ENCODE data around the gene STMN3. TPM values are rescaled to one million over a fixed set of nuclear protein-coding genes. Genes with fewer than 3 reads are reported as not detected.
A peak's percentile ranks its signal among the peaks of the same experiment; 100 is the strongest.
"Not testable (repeated sequence)": the region's sequence is repeated elsewhere in the genome, so short reads cannot be mapped to it uniquely, and the experiment has no call there.

The STMN3 gene
- total and polyA plus RNA-seq, 2 donors from 2014 or later: 20.6 to 84.9 TPM

DNA sequence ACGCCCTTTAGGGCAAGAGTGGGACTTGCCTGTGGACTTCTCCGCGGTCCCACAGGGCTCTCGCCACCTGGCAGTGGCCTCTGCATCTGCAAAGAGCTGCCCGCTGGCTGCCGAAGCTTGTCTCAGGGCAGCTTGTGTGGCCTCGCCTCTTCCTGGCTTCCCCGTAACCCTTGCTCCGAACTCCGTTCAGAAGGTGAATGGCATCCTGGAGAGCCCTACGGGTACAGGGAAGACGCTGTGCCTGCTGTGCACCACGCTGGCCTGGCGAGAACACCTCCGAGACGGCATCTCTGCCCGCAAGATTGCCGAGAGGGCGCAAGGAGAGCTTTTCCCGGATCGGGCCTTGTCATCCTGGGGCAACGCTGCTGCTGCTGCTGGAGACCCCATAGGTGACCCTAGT is 7.9 kb upstream of the STMN3 start:
- intact Hi-C loops (cut with DNase I): no loop called here
- H3K9me3 ChIP-seq (ENCODE audit: control insufficient read depth in 2 of 3, insufficient read depth in 1 of 3, low read length in 3 of 3): no peaks in the 10 kb centered on the region
- H3K27ac ChIP-seq (ENCODE audit: low read depth in 2 of 2, low read length in 2 of 2): no peak overlapping the region
- no peak overlapping the region for H3K9ac ChIP-seq (ENCODE audit: low read length in 3 of 3)
- FAIRE-seq (no peak), DNase-seq (no peak)
- TF ChIP-seq, protein P1, sequence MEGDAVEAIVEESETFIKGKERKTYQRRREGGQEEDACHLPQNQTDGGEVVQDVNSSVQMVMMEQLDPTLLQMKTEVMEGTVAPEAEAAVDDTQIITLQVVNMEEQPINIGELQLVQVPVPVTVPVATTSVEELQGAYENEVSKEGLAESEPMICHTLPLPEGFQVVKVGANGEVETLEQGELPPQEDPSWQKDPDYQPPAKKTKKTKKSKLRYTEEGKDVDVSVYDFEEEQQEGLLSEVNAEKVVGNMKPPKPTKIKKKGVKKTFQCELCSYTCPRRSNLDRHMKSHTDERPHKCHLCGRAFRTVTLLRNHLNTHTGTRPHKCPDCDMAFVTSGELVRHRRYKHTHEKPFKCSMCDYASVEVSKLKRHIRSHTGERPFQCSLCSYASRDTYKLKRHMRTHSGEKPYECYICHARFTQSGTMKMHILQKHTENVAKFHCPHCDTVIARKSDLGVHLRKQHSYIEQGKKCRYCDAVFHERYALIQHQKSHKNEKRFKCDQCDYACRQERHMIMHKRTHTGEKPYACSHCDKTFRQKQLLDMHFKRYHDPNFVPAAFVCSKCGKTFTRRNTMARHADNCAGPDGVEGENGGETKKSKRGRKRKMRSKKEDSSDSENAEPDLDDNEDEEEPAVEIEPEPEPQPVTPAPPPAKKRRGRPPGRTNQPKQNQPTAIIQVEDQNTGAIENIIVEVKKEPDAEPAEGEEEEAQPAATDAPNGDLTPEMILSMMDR (IDR thresholded peaks at IDR 0.05; ENCODE audit: borderline replicate concordance, extremely low read depth, insufficient read depth): no peak
- peaks cover 0 to 14% (median 0%) of the 10 kb centered on the region in 3 donors for H3K4me1 ChIP-seq (ENCODE audit: control insufficient read depth in 2 of 3, insufficient read depth in 2 of 3, low read depth in 1 of 3, low read length in 3 of 3)
- H3K36me3 ChIP-seq (ENCODE audit: control insufficient read depth in 2 of 3, insufficient read depth in 3 of 3, low read length in 3 of 3): peaks cover 0 to 11% (median 6%) of the 10 kb centered on the region in 3 donors
- H3K4me3 ChIP-seq (ENCODE audit: low read length in 3 of 3): no peak overlapping the region
- H3K27me3 ChIP-seq (ENCODE audit: control insufficient read depth, insufficient read depth, low read length): no peaks in the 10 kb centered on the region

GRCh38 chr20:63660622-63661021 is 7.4 kb upstream of the STMN3 start:
- peaks cover 0 to 14% (median 0%) of the 10 kb centered on the region in 3 donors for H3K4me1 ChIP-seq (ENCODE audit: control insufficient read depth in 2 of 3, insufficient read depth in 2 of 3, low read depth in 1 of 3, low read length in 3 of 3)
- no peak overlapping the region for H3K27ac ChIP-seq (ENCODE audit: low read depth in 2 of 2, low read length in 2 of 2)
- H3K4me3 ChIP-seq (ENCODE audit: low read length in 3 of 3): no peak overlapping the region
- DNase-seq (no peak), FAIRE-seq (no peak)
- H3K9me3 ChIP-seq (ENCODE audit: control insufficient read depth in 2 of 3, insufficient read depth in 1 of 3, low read length in 3 of 3): no peaks in the 10 kb centered on the region
- H3K9ac ChIP-seq (ENCODE audit: low read length in 3 of 3): no peak overlapping the region
- no peaks in the 10 kb centered on the region for H3K27me3 ChIP-seq (ENCODE audit: control insufficient read depth, insufficient read depth, low read length)
- H3K36me3 ChIP-seq (ENCODE audit: control insufficient read depth in 2 of 3, insufficient read depth in 3 of 3, low read length in 3 of 3): peaks cover 0 to 11% (median 4%) of the 10 kb centered on the region in 3 donors
- TF ChIP-seq, protein P1 (IDR thresholded peaks at IDR 0.05; ENCODE audit: borderline replicate concordance, extremely low read depth, insufficient read depth): no peak
- intact Hi-C loops (cut with DNase I): no loop called here

DNA sequence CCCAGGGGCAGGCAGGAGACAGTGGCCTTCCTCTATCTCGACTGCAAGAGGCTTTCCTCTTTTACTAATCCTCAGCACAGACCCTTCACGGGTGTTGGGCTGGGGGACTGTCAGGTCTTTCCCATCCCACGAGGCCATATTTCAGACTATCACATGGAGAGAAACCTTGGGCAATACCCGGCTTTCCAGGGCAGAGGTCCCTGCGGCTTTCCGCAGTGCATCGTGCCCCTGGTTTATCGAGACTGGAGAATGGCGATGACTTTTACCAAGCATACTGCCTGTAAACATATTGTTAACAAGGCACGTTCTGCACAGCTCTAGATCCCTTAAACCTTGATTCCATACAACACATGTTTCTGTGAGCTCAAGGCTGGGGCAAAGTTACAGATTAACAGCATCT is 7.0 kb upstream of the STMN3 start:
- H3K27ac ChIP-seq (ENCODE audit: low read depth in 2 of 2, low read length in 2 of 2); FAIRE-seq; H3K4me3 ChIP-seq (ENCODE audit: low read length in 3 of 3); DNase-seq; H3K9me3 ChIP-seq (ENCODE audit: control insufficient read depth in 2 of 3, insufficient read depth in 1 of 3, low read length in 3 of 3); intact Hi-C loops (cut with DNase I); H3K9ac ChIP-seq (ENCODE audit: low read length in 3 of 3); H3K27me3 ChIP-seq (ENCODE audit: control insufficient read depth, insufficient read depth, low read length): not testable (repeated sequence)
- Histone ChIP-seq H3K4me1 (ENCODE audit: control insufficient read depth in 2 of 3, insufficient read depth in 2 of 3, low read depth in 1 of 3, low read length in 3 of 3) (peaks cover 0 to 16% (median 0%) of the 10 kb centered on the region in 3 donors), H3K36me3 (ENCODE audit: control insufficient read depth in 2 of 3, insufficient read depth in 3 of 3, low read length in 3 of 3) (peaks cover 0 to 11% (median 4%) of the 10 kb centered on the region in 3 donors)

GRCh38 chr20:63659370-63659769 is 6.1 kb upstream of the STMN3 start:
- peak overlapping the region in 1 of 2 donors; percentile 81 for H3K27ac ChIP-seq (ENCODE audit: low read depth in 2 of 2, low read length in 2 of 2)
- intact Hi-C loops (cut with DNase I): no loop called here
- H3K27me3 ChIP-seq (ENCODE audit: control insufficient read depth, insufficient read depth, low read length): no peaks in the 10 kb centered on the region
- DNase-seq: peak in 2 of 5 donors; percentile 48 to 75
- TF ChIP-seq, protein P1 (IDR thresholded peaks at IDR 0.05; ENCODE audit: borderline replicate concordance, extremely low read depth, insufficient read depth): no peak
- H3K9me3 ChIP-seq (ENCODE audit: control insufficient read depth in 2 of 3, insufficient read depth in 1 of 3, low read length in 3 of 3): no peaks in the 10 kb centered on the region
- peak overlapping the region in 2 of 3 donors; percentile 37 to 89 for H3K9ac ChIP-seq (ENCODE audit: low read length in 3 of 3)
- H3K4me3 ChIP-seq (ENCODE audit: low read length in 3 of 3): peak overlapping the region; percentile 79 to 94 (median 91)
- peaks cover 0 to 16% (median 0%) of the 10 kb centered on the region in 3 donors for H3K4me1 ChIP-seq (ENCODE audit: control insufficient read depth in 2 of 3, insufficient read depth in 2 of 3, low read depth in 1 of 3, low read length in 3 of 3)
- FAIRE-seq: no peak
- H3K36me3 ChIP-seq (ENCODE audit: control insufficient read depth in 2 of 3, insufficient read depth in 3 of 3, low read length in 3 of 3): peaks cover 0 to 11% (median 4%) of the 10 kb centered on the region in 3 donors

Measured in kidney (tissue), 14 donors.